Astrocyte (in vitro differentiated cells and primary cell): ENCODE data around the gene SPINK14. TPM values are rescaled to one million over a fixed set of nuclear protein-coding genes. Genes with fewer than 3 reads are reported as not detected.

Source experiments
- DNase-seq: peaks from one replicate; pipeline ENCODE4 v3.0.0-alpha.2; 2010; ENCODE audit warnings: low read depth
- FAIRE-seq: peaks from 2 replicates; lab custom pipeline; 2011; peaks lifted over from hg19 to GRCh38; lab: Jason Lieb, UNC
- H2AFZ ChIP-seq: 2 replicates; pipeline ENCODE4 v1.6.0; 2012; ENCODE audit warnings: low read depth, low read length, inconsistent platforms
- H3K27ac ChIP-seq: 2 replicates; pipeline ENCODE4 v1.5.1; 2011; ENCODE audit warnings: low read depth, low read length, inconsistent platforms
- H3K27me3 ChIP-seq: 2 replicates; pipeline ENCODE4 v1.6.0; 2011; ENCODE audit warnings: low read length, inconsistent platforms; ENCODE audit not compliant: insufficient read depth
- H3K36me3 ChIP-seq: 2 replicates; pipeline ENCODE4 v1.5.1; 2011; ENCODE audit warnings: low read length, inconsistent platforms; ENCODE audit not compliant: insufficient read depth
- H3K4me1 ChIP-seq: 2 replicates; pipeline ENCODE4 v1.5.1; 2011; ENCODE audit warnings: low read length, inconsistent platforms; ENCODE audit not compliant: insufficient read depth
- H3K4me2 ChIP-seq: 2 replicates; pipeline ENCODE4 v1.6.0; 2012; ENCODE audit warnings: low read length, inconsistent platforms
- H3K4me3 ChIP-seq: 2 replicates; pipeline ENCODE4 v1.5.1; 2011; ENCODE audit warnings: low read depth, mild to moderate bottlenecking, low read length, inconsistent platforms; ENCODE audit not compliant: insufficient read depth
- H3K79me2 ChIP-seq: 2 replicates; pipeline ENCODE4 v1.6.0; 2012; ENCODE audit warnings: mild to moderate bottlenecking, low read length, inconsistent platforms; ENCODE audit not compliant: insufficient read depth
- H3K9ac ChIP-seq: 2 replicates; pipeline ENCODE4 v1.6.0; 2012; ENCODE audit warnings: mild to moderate bottlenecking, low read length, inconsistent platforms
- H3K9me3 ChIP-seq: 2 replicates; pipeline ENCODE4 v1.5.1; 2012; ENCODE audit warnings: low read depth, mild to moderate bottlenecking, low read length, inconsistent platforms; ENCODE audit not compliant: insufficient read depth
- H4K20me1 ChIP-seq: 2 replicates; pipeline ENCODE4 v1.6.0; 2012; ENCODE audit warnings: low read length, inconsistent platforms; ENCODE audit not compliant: insufficient read depth
- H3K27ac Mint-ChIP-seq: one replicate; pipeline ENCODE4 v1.8.0; 2021; ENCODE audit warnings: mild to moderate bottlenecking, mixed read lengths; ENCODE audit not compliant: unreplicated experiment
- H3K27me3 Mint-ChIP-seq: one replicate; pipeline ENCODE4 v1.8.0; 2021; ENCODE audit warnings: low read depth, mixed read lengths; ENCODE audit not compliant: unreplicated experiment
- H3K36me3 Mint-ChIP-seq: one replicate; pipeline ENCODE4 v1.8.0; 2021; ENCODE audit warnings: low read depth, mixed read lengths; ENCODE audit not compliant: unreplicated experiment
- H3K4me1 Mint-ChIP-seq: one replicate; pipeline ENCODE4 v1.8.0; 2021; ENCODE audit warnings: low read depth, mixed read lengths; ENCODE audit not compliant: unreplicated experiment
- H3K4me3 Mint-ChIP-seq: one replicate; pipeline ENCODE4 v1.8.0; 2021; ENCODE audit warnings: mild to moderate bottlenecking, moderate library complexity, mixed read lengths; ENCODE audit not compliant: unreplicated experiment
- H3K9me3 Mint-ChIP-seq: one replicate; pipeline ENCODE4 v1.8.0; 2021; ENCODE audit warnings: mild to moderate bottlenecking, mixed read lengths; ENCODE audit not compliant: unreplicated experiment
- CTCF ChIP-seq: IDR thresholded peaks from 2 replicates; pipeline ENCODE4 v1.5.1; 2011; ENCODE audit warnings: low read depth, mild to moderate bottlenecking, inconsistent platforms, low read length, moderate library complexity; ENCODE audit not compliant: insufficient read depth
- EZH2 ChIP-seq: IDR thresholded peaks from 2 replicates; pipeline ENCODE4 v1.6.1; 2012; ENCODE audit warnings: mild to moderate bottlenecking, low read length, inconsistent platforms; ENCODE audit not compliant: insufficient read depth
- total RNA-seq: library from RNA; stranded (reverse); gene quantifications from 2 replicates; pipeline ENCODE4 v1.2.1, GENCODE V29; 2021

SPINK14 gene
- total RNA-seq, 1 donor from 2014 or later: not detected

- Histone ChIP-seq H3K4me2 (no peak overlapping the region), H2AFZ (no peak overlapping the region), H4K20me1 (no peaks in the 10 kb centered on the region), H3K9me3 (no peaks in the 10 kb centered on the region), H3K4me3 (no peak overlapping the region), H3K4me1 (no peaks in the 10 kb centered on the region), H3K9ac (no peak overlapping the region), H3K27ac (no peak overlapping the region), H3K79me2 (no peaks in the 10 kb centered on the region), H3K27me3 (no peaks in the 10 kb centered on the region), H3K36me3 (no peaks in the 10 kb centered on the region)
- Mint-ChIP-seq H3K27ac (no peak overlapping the region), H3K9me3 (no peaks in the 10 kb centered on the region), H3K4me3 (no peak overlapping the region), H3K27me3 (no peaks in the 10 kb centered on the region), H3K4me1 (peaks cover 8% of the 10 kb centered on the region), H3K36me3 (no peaks in the 10 kb centered on the region)
- TF ChIP-seq CTCF: no peak
- TF ChIP-seq EZH2: no peak
- FAIRE-seq (no peak), DNase-seq (no peak)
Observed at GRCh38 chr5:148208226-148208625, 39.9 kb downstream of the SPINK14 start.

GRCh38 chr5:148209151-148209770 lies 40.9 kb downstream of the SPINK14 start:
- Histone ChIP-seq H3K27ac (no peak overlapping the region), H3K4me2 (no peak overlapping the region), H3K9me3 (no peaks in the 10 kb centered on the region), H4K20me1 (no peaks in the 10 kb centered on the region), H3K36me3 (no peaks in the 10 kb centered on the region), H3K79me2 (no peaks in the 10 kb centered on the region), H2AFZ (no peak overlapping the region), H3K9ac (no peak overlapping the region), H3K4me3 (no peak overlapping the region), H3K4me1 (no peaks in the 10 kb centered on the region), H3K27me3 (no peaks in the 10 kb centered on the region)
- H3K36me3 Mint-ChIP-seq: no peaks in the 10 kb centered on the region
- H3K4me1 Mint-ChIP-seq: peaks cover 8% of the 10 kb centered on the region
- no peaks in the 10 kb centered on the region for H3K27me3 Mint-ChIP-seq
- DNase-seq: no peak
- H3K9me3 Mint-ChIP-seq: no peaks in the 10 kb centered on the region
- TF ChIP-seq CTCF (no peak), EZH2 (no peak)
- FAIRE-seq: no peak
- no peak overlapping the region for H3K4me3 Mint-ChIP-seq
- H3K27ac Mint-ChIP-seq: no peak overlapping the region

- H3K27ac ChIP-seq: no peak overlapping the region
- H3K9me3 ChIP-seq: no peaks in the 10 kb centered on the region
- no peaks in the 10 kb centered on the region for H4K20me1 ChIP-seq
- H3K36me3 ChIP-seq: no peaks in the 10 kb centered on the region
- no peak overlapping the region for H3K4me2 ChIP-seq
- no peak overlapping the region for H3K4me3 ChIP-seq
- H3K27me3 ChIP-seq: no peaks in the 10 kb centered on the region
- H2AFZ ChIP-seq: no peak overlapping the region
- H3K36me3 Mint-ChIP-seq: no peaks in the 10 kb centered on the region
- no peak for DNase-seq
- no peaks in the 10 kb centered on the region for H3K9me3 Mint-ChIP-seq
- TF ChIP-seq CTCF (no peak), EZH2 (no peak)
- H3K9ac ChIP-seq: no peak overlapping the region
- FAIRE-seq: no peak
- H3K27me3 Mint-ChIP-seq: no peaks in the 10 kb centered on the region
- H3K79me2 ChIP-seq: no peaks in the 10 kb centered on the region
- H3K27ac Mint-ChIP-seq: no peak overlapping the region
- no peak overlapping the region for H3K4me3 Mint-ChIP-seq
- H3K4me1 ChIP-seq: no peaks in the 10 kb centered on the region
- H3K4me1 Mint-ChIP-seq: no peaks in the 10 kb centered on the region
Observed at GRCh38 chr5:148214665-148215185, 46.4 kb downstream of the SPINK14 start.
